HFFc6 (cell line): ENCODE results near the gene YY1. TPM values are rescaled to one million over a fixed set of nuclear protein-coding genes. Genes with fewer than 3 reads are reported as not detected.

Source experiments
- DNase-seq: peaks from one replicate; pipeline ENCODE4 v3.0.0-alpha.2; 2018
- H3K27ac Mint-ChIP-seq: 2 replicates; pipeline ENCODE4 v1.8.0; 2020; ENCODE audit warnings: mild to moderate bottlenecking, mixed read lengths
- H3K27me3 Mint-ChIP-seq: 2 replicates; pipeline ENCODE4 v1.8.0; 2021; ENCODE audit warnings: mild to moderate bottlenecking, moderate library complexity, mixed read lengths; ENCODE audit not compliant: insufficient read depth
- H3K36me3 Mint-ChIP-seq: 2 replicates; pipeline ENCODE4 v1.8.0; 2021; ENCODE audit warnings: low read depth, mixed read lengths
- H3K4me1 Mint-ChIP-seq: 2 replicates; pipeline ENCODE4 v1.8.0; 2020; ENCODE audit warnings: low read depth, mixed read lengths
- H3K4me3 Mint-ChIP-seq: 2 replicates; pipeline ENCODE4 v1.8.0; 2020; ENCODE audit warnings: mild to moderate bottlenecking, moderate library complexity, mixed read lengths
- H3K9me3 Mint-ChIP-seq: 2 replicates; pipeline ENCODE4 v1.8.0; 2020; ENCODE audit warnings: mild to moderate bottlenecking, mixed read lengths
- CTCF ChIP-seq: fragments of 200-600 bp; sonication (generic); IDR thresholded peaks from 2 replicates; pipeline ENCODE4 v1.5.0; 2021; ENCODE audit warnings: antibody characterized with exemption, mild to moderate bottlenecking
- total RNA-seq, 6 experiments: library from RNA; stranded (reverse); fragmentation: NEBNext Ultra II Directional; extraction: Animal tissue kit (Norgen Biotek cat#: 25700); gene quantifications; 2 replicates in 1 of 6; 3 replicates in 5 of 6; pipeline ENCODE4 v1.2.3, GENCODE V29; 2021

The YY1 gene
- total RNA-seq, 6 experiments from 2014 or later: 57.0 to 70.8 (median 68.1) TPM

DNA sequence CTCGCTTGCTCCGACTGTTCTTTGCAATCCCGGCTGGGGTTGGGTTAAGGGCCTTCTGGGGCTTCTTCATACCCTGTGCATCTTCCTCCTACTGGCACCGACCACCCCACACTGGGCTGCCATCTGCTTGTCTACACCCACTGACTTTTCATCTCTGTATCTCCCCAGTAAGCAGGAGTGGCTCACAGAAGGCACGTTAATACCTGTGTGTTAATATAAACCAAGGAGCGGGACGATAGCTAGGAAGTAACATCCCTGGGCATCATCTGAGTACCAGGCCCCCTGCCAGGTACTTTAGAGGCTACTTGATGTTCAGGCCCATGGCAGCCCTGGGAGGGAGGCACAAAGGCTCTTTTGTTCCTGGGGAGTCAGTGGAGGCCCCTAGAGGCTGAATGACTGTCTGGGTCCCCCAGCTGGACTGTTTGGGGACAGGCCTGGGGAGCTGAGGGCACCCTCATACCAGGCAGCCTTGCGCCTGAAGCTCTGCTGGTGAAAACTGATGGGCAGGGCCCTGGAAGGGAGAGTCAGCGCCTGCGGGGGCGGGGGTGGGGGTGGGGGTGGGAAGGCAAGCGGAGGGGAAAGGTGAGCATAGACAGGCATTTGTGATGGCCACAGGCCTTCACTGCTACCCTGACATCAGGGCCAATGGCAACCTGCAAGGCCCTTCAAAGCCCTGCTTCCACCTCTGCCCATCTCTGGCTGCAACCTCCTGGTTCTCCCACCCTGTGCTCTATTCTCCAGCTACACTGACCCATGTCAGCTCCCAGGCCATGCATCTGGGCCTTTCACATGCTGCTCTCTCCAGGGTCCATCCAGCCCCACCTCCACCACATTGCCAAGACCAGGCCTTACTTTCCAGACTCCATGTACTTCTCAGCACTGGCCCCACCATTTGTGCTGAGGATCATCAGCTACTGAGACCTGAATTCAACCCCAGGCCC lies 45.3 kb upstream of the YY1 start:
- no peaks in the 10 kb centered on the region for H3K36me3 Mint-ChIP-seq
- no peaks in the 10 kb centered on the region for H3K9me3 Mint-ChIP-seq
- H3K4me3 Mint-ChIP-seq: peak overlapping the region; percentile 68
- peaks cover 5% of the 10 kb centered on the region for H3K4me1 Mint-ChIP-seq
- peak overlapping the region; percentile 65; the same call in 1 of the 2 replicates for H3K27ac Mint-ChIP-seq
- TF ChIP-seq CTCF: no peak
- no peaks in the 10 kb centered on the region; the same call in 1 of the 2 replicates for H3K27me3 Mint-ChIP-seq
- DNase-seq: no peak

GRCh38 chr14:100199240-100199860 lies 39.6 kb upstream of the YY1 start:
- Mint-ChIP-seq H3K27ac (no peak overlapping the region), H3K9me3 (no peaks in the 10 kb centered on the region), H3K27me3 (peaks cover 4% of the 10 kb centered on the region), H3K36me3 (no peaks in the 10 kb centered on the region), H3K4me1 (peaks cover 8% of the 10 kb centered on the region), H3K4me3 (no peak overlapping the region)
- TF ChIP-seq CTCF: no peak
- no peak for DNase-seq

DNA sequence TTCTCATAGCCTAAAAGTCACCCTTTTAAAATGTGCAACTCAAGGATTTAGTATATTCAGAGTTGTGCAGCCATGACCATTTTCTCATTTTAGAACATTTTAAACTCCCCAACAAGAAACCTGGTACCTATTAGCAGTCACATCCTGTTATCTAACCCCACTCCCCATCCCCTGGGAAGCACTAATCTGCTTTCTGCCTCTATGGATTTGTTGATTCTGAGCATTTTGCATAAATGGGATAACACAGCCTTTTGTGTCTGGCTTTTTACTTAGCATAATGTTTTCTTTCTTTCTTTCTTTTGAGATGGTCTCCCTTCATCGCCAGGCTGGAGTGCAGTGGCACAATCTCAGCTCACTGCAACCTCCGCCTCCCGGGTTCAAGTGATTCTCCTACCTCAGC lies 38.6 kb upstream of the YY1 start:
- Mint-ChIP-seq H3K27ac (no peak overlapping the region), H3K4me3 (no peak overlapping the region), H3K36me3 (no peaks in the 10 kb centered on the region), H3K9me3 (no peaks in the 10 kb centered on the region), H3K27me3 (peaks cover 4% of the 10 kb centered on the region), H3K4me1 (peaks cover 13% of the 10 kb centered on the region)
- DNase-seq: no peak
- TF ChIP-seq CTCF: no peak

GRCh38 chr14:100201701-100202100 lies 37.2 kb upstream of the YY1 start:
- Mint-ChIP-seq H3K27ac (no peak overlapping the region), H3K4me1 (peaks cover 13% of the 10 kb centered on the region), H3K9me3 (no peaks in the 10 kb centered on the region), H3K27me3 (peaks cover 4% of the 10 kb centered on the region), H3K36me3 (no peaks in the 10 kb centered on the region), H3K4me3 (no peak overlapping the region)
- TF ChIP-seq CTCF: no peak
- DNase-seq: no peak

DNA sequence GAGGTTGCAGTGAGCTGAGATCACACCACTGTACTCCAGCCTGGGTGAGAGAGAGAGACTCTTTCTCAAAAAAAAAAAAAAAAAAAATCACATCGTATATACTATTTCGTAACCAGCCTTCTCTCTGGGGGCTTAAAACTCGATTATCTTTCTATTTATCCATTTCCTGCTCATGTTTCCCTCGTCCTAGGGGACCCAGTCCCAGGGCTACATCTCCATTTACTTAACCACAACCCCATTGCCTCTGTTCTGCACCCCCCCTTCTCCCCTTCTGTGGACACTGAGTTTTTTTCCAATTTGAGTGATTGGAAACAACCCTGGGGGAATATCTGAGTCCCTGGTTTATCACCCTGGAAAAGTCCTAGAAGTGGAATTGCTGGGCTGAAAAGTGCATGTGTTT lies 36.2 kb upstream of the YY1 start:
- Mint-ChIP-seq H3K36me3 (no peaks in the 10 kb centered on the region; the same call in 1 of the 2 replicates), H3K9me3 (no peaks in the 10 kb centered on the region; the same call in 1 of the 2 replicates), H3K4me3 (no peak overlapping the region), H3K27ac (no peak overlapping the region), H3K4me1 (peaks cover 13% of the 10 kb centered on the region), H3K27me3 (peaks cover 4% of the 10 kb centered on the region)
- no peak for DNase-seq
- TF ChIP-seq CTCF: no peak
